Bronchial epithelial cell (primary cell): ENCODE results near the gene DPP10. TPM values are rescaled to one million over a fixed set of nuclear protein-coding genes. Genes with fewer than 3 reads are reported as not detected.
"Not testable (repeated sequence)": the region's sequence is repeated elsewhere in the genome, so short reads cannot be mapped to it uniquely, and the experiment has no call there.

Experiments used
- DNase-seq: peaks from one replicate; pipeline ENCODE4 v3.0.0-alpha.2; 2010; ENCODE audit warnings: low read depth
- FAIRE-seq: peaks from 2 replicates; lab custom pipeline; 2011; peaks lifted over from hg19 to GRCh38; lab: Jason Lieb, UNC
- H3K27me3 ChIP-seq: 2 replicates; pipeline ENCODE4 v1.5.1; 2011; ENCODE audit warnings: low read length; ENCODE audit not compliant: control insufficient read depth, insufficient read depth
- H3K36me3 ChIP-seq: 2 replicates; pipeline ENCODE4 v1.5.1; 2011; ENCODE audit warnings: low read length; ENCODE audit not compliant: control insufficient read depth, insufficient read depth
- H3K4me3 ChIP-seq: 2 replicates; pipeline ENCODE4 v1.5.1; 2011; ENCODE audit warnings: mild to moderate bottlenecking, low read depth, low read length, control low read depth
- total RNA-seq: library from RNA; depleted of rRNA; stranded (reverse); fragments of >200 nt; gene quantifications from 2 replicates; pipeline ENCODE4 v1.2.1, GENCODE V29; 2014
- TF ChIP-seq, protein P1 (sequence below): IDR thresholded peaks from 2 replicates; pipeline ENCODE4 v1.5.1; 2011; ENCODE audit warnings: mild to moderate bottlenecking, moderate library complexity, low read length, control low read depth, inconsistent platforms; ENCODE audit not compliant: insufficient read depth, severe bottlenecking

The DPP10 gene
- total RNA-seq, 1 donor from 2014 or later = 0.26 TPM

DNA sequence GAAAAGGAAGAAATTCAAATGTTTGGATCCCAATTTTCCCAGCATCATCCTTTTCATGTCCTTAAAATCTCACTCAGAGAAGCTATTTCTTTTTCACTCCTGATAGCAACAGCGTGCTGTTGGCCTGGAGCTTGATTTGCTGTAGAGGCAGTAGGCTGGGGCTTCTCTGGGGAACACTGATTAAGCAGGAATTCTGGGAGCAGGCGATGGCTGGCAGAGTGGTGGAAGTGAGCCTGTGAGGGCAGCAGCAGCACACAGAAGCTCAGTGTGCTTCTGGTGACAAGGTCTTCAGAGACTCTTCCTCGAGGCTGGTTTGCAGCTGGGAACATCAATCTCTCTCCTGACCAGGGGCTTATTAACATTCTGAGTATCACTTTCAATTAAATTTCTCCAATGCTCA lies 284.6 kb downstream of the DPP10 start:
- Histone ChIP-seq H3K4me3 (no peak overlapping the region), H3K27me3 (no peaks in the 10 kb centered on the region), H3K36me3 (no peaks in the 10 kb centered on the region)
- DNase-seq = no peak
- FAIRE-seq = no peak
- TF ChIP-seq, protein P1, sequence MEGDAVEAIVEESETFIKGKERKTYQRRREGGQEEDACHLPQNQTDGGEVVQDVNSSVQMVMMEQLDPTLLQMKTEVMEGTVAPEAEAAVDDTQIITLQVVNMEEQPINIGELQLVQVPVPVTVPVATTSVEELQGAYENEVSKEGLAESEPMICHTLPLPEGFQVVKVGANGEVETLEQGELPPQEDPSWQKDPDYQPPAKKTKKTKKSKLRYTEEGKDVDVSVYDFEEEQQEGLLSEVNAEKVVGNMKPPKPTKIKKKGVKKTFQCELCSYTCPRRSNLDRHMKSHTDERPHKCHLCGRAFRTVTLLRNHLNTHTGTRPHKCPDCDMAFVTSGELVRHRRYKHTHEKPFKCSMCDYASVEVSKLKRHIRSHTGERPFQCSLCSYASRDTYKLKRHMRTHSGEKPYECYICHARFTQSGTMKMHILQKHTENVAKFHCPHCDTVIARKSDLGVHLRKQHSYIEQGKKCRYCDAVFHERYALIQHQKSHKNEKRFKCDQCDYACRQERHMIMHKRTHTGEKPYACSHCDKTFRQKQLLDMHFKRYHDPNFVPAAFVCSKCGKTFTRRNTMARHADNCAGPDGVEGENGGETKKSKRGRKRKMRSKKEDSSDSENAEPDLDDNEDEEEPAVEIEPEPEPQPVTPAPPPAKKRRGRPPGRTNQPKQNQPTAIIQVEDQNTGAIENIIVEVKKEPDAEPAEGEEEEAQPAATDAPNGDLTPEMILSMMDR = no peak

DNA sequence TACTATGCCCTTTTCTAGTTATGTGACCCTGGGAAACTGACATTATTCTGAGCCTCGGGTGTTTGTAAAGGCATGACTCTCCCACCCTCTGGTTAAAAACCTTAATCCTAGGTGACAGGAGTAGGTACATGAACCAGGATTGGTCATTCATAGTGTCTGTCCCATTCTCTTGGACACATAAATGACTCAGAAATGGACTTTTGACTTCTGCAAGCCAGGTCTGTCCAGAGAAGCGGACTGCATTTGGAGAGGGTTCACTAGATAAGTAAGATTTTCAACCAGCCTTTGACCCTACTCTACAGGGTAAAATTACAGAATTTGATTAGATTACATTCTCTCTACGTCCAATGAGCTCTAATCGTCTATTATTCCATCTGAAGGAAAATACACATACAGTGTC lies 285.9 kb downstream of the DPP10 start:
- no peak for FAIRE-seq
- no peak overlapping the region for H3K4me3 ChIP-seq
- TF ChIP-seq, protein P1 = no peak

DNA sequence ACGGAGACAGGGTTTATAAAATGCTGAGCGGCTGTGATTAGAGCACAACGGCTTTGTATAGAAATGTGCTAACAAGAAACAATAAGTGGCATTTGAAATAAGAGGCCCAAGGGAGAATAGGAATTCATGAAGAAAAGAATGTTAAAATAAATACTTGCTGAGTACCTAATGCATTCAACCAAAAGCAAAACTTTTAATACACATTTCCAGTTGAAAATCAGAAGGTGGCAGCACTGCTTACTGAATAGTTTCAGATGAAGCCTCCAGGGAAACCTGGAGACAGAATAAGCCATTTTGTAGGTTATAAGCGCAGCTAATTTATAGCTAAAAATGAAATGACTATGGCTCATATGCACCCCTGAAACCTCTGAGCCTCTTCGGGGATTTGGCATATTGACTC lies 286.6 kb downstream of the DPP10 start:
- DNase-seq (peak; percentile 21), FAIRE-seq (no peak)
- no peaks in the 10 kb centered on the region for H3K27me3 ChIP-seq
- no peak overlapping the region for H3K4me3 ChIP-seq
- H3K36me3 ChIP-seq = no peaks in the 10 kb centered on the region
- TF ChIP-seq, protein P1 = no peak

More for the DNA sequence above, 285.9 kb downstream of the DPP10 start:
- DNase-seq = no peak
- H3K27me3 ChIP-seq = no peaks in the 10 kb centered on the region
- no peaks in the 10 kb centered on the region for H3K36me3 ChIP-seq

DNA sequence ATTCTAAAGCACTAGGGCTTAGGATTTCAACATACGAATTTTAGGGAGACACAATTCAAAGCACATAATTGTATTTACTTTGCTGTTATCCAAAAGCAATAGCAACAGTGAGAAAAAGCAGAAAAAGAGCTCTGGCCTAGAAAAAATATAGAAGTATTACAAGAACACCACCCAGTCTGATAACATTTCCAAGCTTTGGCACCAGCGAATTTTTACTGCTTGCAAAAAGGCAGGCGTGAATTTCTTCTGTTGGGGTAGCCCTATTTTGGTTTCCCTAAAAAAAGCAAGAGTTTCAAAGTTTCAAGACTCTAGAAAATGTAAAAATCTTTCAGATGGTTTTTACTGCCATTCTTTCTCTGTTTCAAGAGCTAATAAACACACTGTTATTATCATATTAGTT lies 292.7 kb downstream of the DPP10 start:
- Histone ChIP-seq H3K27me3 (no peaks in the 10 kb centered on the region), H3K4me3 (no peak overlapping the region), H3K36me3 (no peaks in the 10 kb centered on the region)
- DNase-seq (no peak), FAIRE-seq (no peak)
- TF ChIP-seq, protein P1 = no peak

DNA sequence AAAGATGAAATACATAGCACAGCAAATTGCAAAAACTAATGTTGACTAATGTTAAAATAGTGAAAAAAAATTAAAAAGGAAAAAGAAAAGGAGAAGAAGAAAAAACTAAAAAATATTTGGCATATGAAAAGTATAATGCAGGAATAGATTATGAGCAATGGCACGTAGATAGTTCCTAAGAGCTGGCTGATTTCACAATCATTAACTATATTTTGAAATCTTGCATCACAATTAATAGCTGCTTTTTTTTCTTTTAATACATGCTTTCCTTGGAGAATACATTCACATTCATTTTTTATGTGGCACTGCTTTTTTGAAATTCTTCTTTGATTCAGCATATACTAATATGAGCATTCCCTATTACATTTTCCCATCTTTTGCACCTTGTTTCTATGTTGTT lies 299.8 kb downstream of the DPP10 start:
- H3K36me3 ChIP-seq = no peaks in the 10 kb centered on the region
- no peaks in the 10 kb centered on the region for H3K27me3 ChIP-seq
- TF ChIP-seq, protein P1 = no peak
- FAIRE-seq (no peak), DNase-seq (no peak)
- no peak overlapping the region for H3K4me3 ChIP-seq

DNA sequence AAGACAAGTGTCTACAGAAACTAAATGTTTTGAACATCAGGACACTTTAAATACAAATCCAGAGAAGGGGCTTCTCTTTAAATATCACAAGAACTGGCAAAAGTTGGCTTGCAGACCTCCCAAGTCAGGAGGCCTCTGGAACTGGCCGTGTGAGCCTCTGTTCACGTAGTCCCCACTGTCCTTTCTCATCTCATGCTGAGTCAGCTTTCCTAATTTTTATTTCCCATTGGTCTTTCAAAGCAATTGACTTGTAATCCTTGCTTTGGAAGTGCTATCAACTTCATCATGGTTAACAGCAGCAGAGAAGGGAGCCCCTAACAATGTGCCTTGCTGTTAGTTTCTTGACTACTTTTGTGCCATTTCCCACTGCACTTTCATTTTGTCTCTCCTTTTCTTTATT lies 303.3 kb downstream of the DPP10 start:
- no peaks in the 10 kb centered on the region for H3K27me3 ChIP-seq
- no peak for FAIRE-seq
- H3K36me3 ChIP-seq = no peaks in the 10 kb centered on the region
- H3K4me3 ChIP-seq = no peak overlapping the region
- DNase-seq = no peak
- TF ChIP-seq, protein P1 = no peak

DNA sequence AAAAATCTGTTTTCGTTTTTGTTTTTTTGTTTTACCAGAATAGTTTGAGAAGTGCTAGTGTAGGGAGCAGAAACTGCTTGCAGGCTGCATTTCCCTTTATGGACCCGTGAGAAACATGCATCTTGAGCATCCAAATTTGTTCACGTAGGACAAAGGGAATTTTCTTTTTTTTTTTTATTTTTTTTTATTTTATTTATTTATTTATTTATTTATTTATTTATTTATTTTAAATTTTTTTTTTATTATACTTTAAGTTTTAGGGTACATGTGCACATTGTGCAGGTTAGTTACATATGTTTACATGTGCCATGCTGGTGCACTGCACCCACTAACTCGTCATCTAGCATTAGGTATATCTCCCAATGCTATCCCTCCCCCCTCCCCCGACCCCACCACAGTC lies 305.7 kb downstream of the DPP10 start:
- not testable (repeated sequence) for FAIRE-seq, H3K4me3 ChIP-seq, H3K27me3 ChIP-seq, DNase-seq, H3K36me3 ChIP-seq
